Prostate gland (tissue), 2 donors: ENCODE data around the gene ANXA1.

Experiments used
- CTCF ChIP-seq, 4 experiments: fragments of 200-600 bp in 2 of 4; fragments of 450-650 bp in 2 of 4; sonication (generic) in 2 of 4; IDR thresholded peaks; 1 replicate in 3 of 4; 2 replicates in 1 of 4; pipeline ENCODE4 v1.5.1; 2016 to 2019; ENCODE audit warnings: antibody characterized with exemption in 4 of 4, mild to moderate bottlenecking in 2 of 4, moderate library complexity in 2 of 4
- POLR2A ChIP-seq: fragments of 450-650 bp; IDR thresholded peaks from one replicate; pipeline ENCODE4 v1.6.1; 2016; ENCODE audit warnings: antibody characterized with exemption, mild to moderate bottlenecking

- TF ChIP-seq CTCF (IDR thresholded peaks at IDR 0.05) = no peak
- no peak for TF ChIP-seq POLR2A
These were observed 6.1 kb downstream of the ANXA1 start for GRCh38 chr9:73157811-73158210.
